ENCODE results near the gene UCHL5. TPM values are rescaled to one million over a fixed set of nuclear protein-coding genes. Genes with fewer than 3 reads are reported as not detected.

Gene UCHL5
- total RNA-seq, 4 donors from 2014 or later = 27.1 to 51.4 (median 37.6) TPM

GRCh38 chr1:192968323-192968722 lies 90.8 kb downstream of the UCHL5 start:
- Histone ChIP-seq H3K27me3 (no peaks in the 10 kb centered on the region), H3K9me3 (no peaks in the 10 kb centered on the region), H3K4me3 (no peak overlapping the region), H3K27ac (no peak overlapping the region), H3K4me1 (no peaks in the 10 kb centered on the region), H3K36me3 (no peaks in the 10 kb centered on the region)
- intact Hi-C loops (cut with DNase I) = no loop called here
- TF ChIP-seq CTCF (IDR thresholded peaks at IDR 0.05) = no peak
- TF ChIP-seq POLR2A (IDR thresholded peaks at IDR 0.05) = no peak
- DNase-seq = no peak

GRCh38 chr1:192967901-192968300 lies 91.3 kb downstream of the UCHL5 start:
- WGBS, 2 donors = 59 to 73% methylated on average over 1 of the region's 1 CpG
- DNase-seq = no peak
- no peaks in the 10 kb centered on the region for H3K36me3 ChIP-seq
- H3K27me3 ChIP-seq = no peaks in the 10 kb centered on the region
- TF ChIP-seq CTCF (IDR thresholded peaks at IDR 0.05) (no peak), POLR2A (IDR thresholded peaks at IDR 0.05) (no peak)
- intact Hi-C loops (cut with DNase I) = no loop called here
- no peak overlapping the region for H3K27ac ChIP-seq
- no peaks in the 10 kb centered on the region for H3K9me3 ChIP-seq
- no peaks in the 10 kb centered on the region for H3K4me1 ChIP-seq
- no peak overlapping the region for H3K4me3 ChIP-seq

GRCh38 chr1:192967211-192967877 lies 91.8 kb downstream of the UCHL5 start:
- intact Hi-C loops (cut with DNase I) = no loop called here
- 79% methylated on average over 2 of the region's 2 CpGs for WGBS, 2 donors

GRCh38 chr1:192966073-192966472 lies 93.1 kb downstream of the UCHL5 start:
- intact Hi-C loops (cut with DNase I) = no loop called here
- no peak for TF ChIP-seq CTCF (IDR thresholded peaks at IDR 0.05)
- no peak for TF ChIP-seq POLR2A (IDR thresholded peaks at IDR 0.05)
- 54 to 88% methylated on average over 2 of the region's 2 CpGs for WGBS, 2 donors
- Histone ChIP-seq H3K27me3 (no peaks in the 10 kb centered on the region), H3K9me3 (no peaks in the 10 kb centered on the region), H3K4me3 (no peak overlapping the region), H3K36me3 (no peaks in the 10 kb centered on the region), H3K27ac (no peak overlapping the region), H3K4me1 (no peaks in the 10 kb centered on the region)
- no peak for DNase-seq

More at GRCh38 chr1:192967211-192967877, 91.8 kb downstream of the UCHL5 start:
- no peak for DNase-seq
- H3K27me3 ChIP-seq = no peaks in the 10 kb centered on the region
- no peaks in the 10 kb centered on the region for H3K4me1 ChIP-seq
- no peak overlapping the region for H3K27ac ChIP-seq
- TF ChIP-seq POLR2A (IDR thresholded peaks at IDR 0.05) (no peak), CTCF (IDR thresholded peaks at IDR 0.05) (no peak)
- H3K36me3 ChIP-seq = no peaks in the 10 kb centered on the region
- no peaks in the 10 kb centered on the region for H3K9me3 ChIP-seq
- no peak overlapping the region for H3K4me3 ChIP-seq

- TF ChIP-seq POLR2A (IDR thresholded peaks at IDR 0.05) (no peak), CTCF (IDR thresholded peaks at IDR 0.05) (no peak)
- no peak for DNase-seq
- Histone ChIP-seq H3K27ac (no peak overlapping the region), H3K9me3 (no peaks in the 10 kb centered on the region), H3K36me3 (no peaks in the 10 kb centered on the region), H3K27me3 (no peaks in the 10 kb centered on the region), H3K4me3 (no peak overlapping the region), H3K4me1 (no peaks in the 10 kb centered on the region)
- WGBS, 2 donors = 48 to 70% methylated on average over 2 of the region's 2 CpGs
- intact Hi-C loops (cut with DNase I) = no loop called here
These were observed 96.3 kb downstream of the UCHL5 start for GRCh38 chr1:192962901-192963300.

Small RNA genes lying within 50 kb of the gene (small RNA-seq; reads per million reads assigned to genes)
- 0 reads per million in 4 donors for gene SCARNA18B

Other genes with a start within 250 kb of the UCHL5 start
- 10 to 100 TPM; 29.2 to 91.0 (median 41.7) TPM for gene RO60, start 252 bp upstream of the UCHL5 start, total RNA-seq
- 10 to 100 TPM in 2 of 4 donors, 1 to 10 TPM in 2; 2.3 to 19.9 (median 11.8) TPM for gene GLRX2, start 46.1 kb upstream of the UCHL5 start, total RNA-seq
- 10 to 100 TPM; 17.3 to 39.5 (median 26.6) TPM for gene CDC73, start 62.7 kb upstream of the UCHL5 start, total RNA-seq
- gene B3GALT2, start 127.3 kb upstream of the UCHL5 start, total RNA-seq = 1 to 10 TPM in 1 of 4 donors, under 1 TPM in 3; 0.08 to 1.5 (median 0.48) TPM